ENCODE results near the gene DNASE2. TPM values are rescaled to one million over a fixed set of nuclear protein-coding genes. Genes with fewer than 3 reads are reported as not detected.

Gene DNASE2
- total and polyA plus RNA-seq, 2 donors (not counting 1 experiment from before 2014, with no cell fraction given): 25.1 to 26.6 TPM

- Histone ChIP-seq H3K27me3 (ENCODE audit: control insufficient read depth, insufficient read depth, low read length) (peaks cover 20% of the 10 kb centered on the region), H3K36me3 (ENCODE audit: control insufficient read depth, insufficient read depth, low read length) (no peaks in the 10 kb centered on the region), H3K4me2 (ENCODE audit: extremely low read depth, insufficient read depth, low read length) (peak overlapping the region; percentile 25), H3K9ac (ENCODE audit: insufficient read depth, low read length) (no peak overlapping the region), H3K4me1 (ENCODE audit: control insufficient read depth, extremely low read depth, insufficient read depth, low read length) (peaks cover 3% of the 10 kb centered on the region), H3K27ac (ENCODE audit: insufficient read depth, low read length) (no peak overlapping the region), H2AFZ (ENCODE audit: low read length) (no peak overlapping the region), H3K9me3 (ENCODE audit: control insufficient read depth, insufficient read depth, low read depth, low read length) (no peaks in the 10 kb centered on the region), H3K79me2 (ENCODE audit: control insufficient read depth, insufficient read depth, low read length) (no peaks in the 10 kb centered on the region), H4K20me1 (ENCODE audit: control insufficient read depth, extremely low read depth, insufficient read depth, low read length) (no peaks in the 10 kb centered on the region), H3K4me3 (replicated peaks in 1 of 4; ENCODE audit: control extremely low read depth in 1 of 4, insufficient read depth in 1 of 4, low read depth in 3 of 4, low read length in 4 of 4) (peak overlapping the region in 1 of 4 experiments; percentile 36)
- DNase-seq (ENCODE audit: low read depth in 2 of 2): peak in 1 of 2 donors; percentile 2
- TF ChIP-seq CTCF (conservative IDR thresholded peaks at IDR 0.05 in 1 of 2, IDR thresholded peaks at IDR 0.05 in 1 of 2; ENCODE audit: low read depth in 1 of 2, low read length in 2 of 2) (no peak), EZH2 (IDR thresholded peaks at IDR 0.05; ENCODE audit: low read length, missing control alignments) (no peak)
Observed at GRCh38 chr19:12885749-12886650, 4.8 kb upstream of the DNASE2 start.

GRCh38 chr19:12884926-12885748 lies 3.9 kb upstream of the DNASE2 start:
- Histone ChIP-seq H3K79me2 (ENCODE audit: control insufficient read depth, insufficient read depth, low read length) (no peaks in the 10 kb centered on the region), H4K20me1 (ENCODE audit: control insufficient read depth, extremely low read depth, insufficient read depth, low read length) (no peaks in the 10 kb centered on the region), H3K9ac (ENCODE audit: insufficient read depth, low read length) (no peak overlapping the region), H3K27ac (ENCODE audit: insufficient read depth, low read length) (no peak overlapping the region), H3K36me3 (ENCODE audit: control insufficient read depth, insufficient read depth, low read length) (no peaks in the 10 kb centered on the region), H3K4me3 (replicated peaks in 1 of 4; ENCODE audit: control extremely low read depth in 1 of 4, insufficient read depth in 1 of 4, low read depth in 3 of 4, low read length in 4 of 4) (peak overlapping the region in 1 of 4 experiments; percentile 36), H3K9me3 (ENCODE audit: control insufficient read depth, insufficient read depth, low read depth, low read length) (no peaks in the 10 kb centered on the region), H3K27me3 (ENCODE audit: control insufficient read depth, insufficient read depth, low read length) (peaks cover 20% of the 10 kb centered on the region), H3K4me2 (ENCODE audit: extremely low read depth, insufficient read depth, low read length) (peak overlapping the region; percentile 25), H3K4me1 (ENCODE audit: control insufficient read depth, extremely low read depth, insufficient read depth, low read length) (no peaks in the 10 kb centered on the region), H2AFZ (ENCODE audit: low read length) (no peak overlapping the region)
- DNase-seq (ENCODE audit: low read depth in 2 of 2): peak; percentile 43 to 46
- no peak for TF ChIP-seq EZH2 (IDR thresholded peaks at IDR 0.05; ENCODE audit: low read length, missing control alignments)
- TF ChIP-seq CTCF (conservative IDR thresholded peaks at IDR 0.05 in 1 of 2, IDR thresholded peaks at IDR 0.05 in 1 of 2; ENCODE audit: low read depth in 1 of 2, low read length in 2 of 2): peak; percentile 45 to 48

- Histone ChIP-seq H2AFZ (ENCODE audit: low read length) (no peak overlapping the region), H3K27ac (ENCODE audit: insufficient read depth, low read length) (no peak overlapping the region), H3K4me2 (ENCODE audit: extremely low read depth, insufficient read depth, low read length) (no peak overlapping the region), H3K4me3 (replicated peaks in 1 of 4; ENCODE audit: control extremely low read depth in 1 of 4, insufficient read depth in 1 of 4, low read depth in 3 of 4, low read length in 4 of 4) (no peak overlapping the region), H3K27me3 (ENCODE audit: control insufficient read depth, insufficient read depth, low read length) (peaks cover 20% of the 10 kb centered on the region), H4K20me1 (ENCODE audit: control insufficient read depth, extremely low read depth, insufficient read depth, low read length) (no peaks in the 10 kb centered on the region), H3K9me3 (ENCODE audit: control insufficient read depth, insufficient read depth, low read depth, low read length) (no peaks in the 10 kb centered on the region), H3K9ac (ENCODE audit: insufficient read depth, low read length) (no peak overlapping the region), H3K79me2 (ENCODE audit: control insufficient read depth, insufficient read depth, low read length) (no peaks in the 10 kb centered on the region), H3K36me3 (ENCODE audit: control insufficient read depth, insufficient read depth, low read length) (no peaks in the 10 kb centered on the region), H3K4me1 (ENCODE audit: control insufficient read depth, extremely low read depth, insufficient read depth, low read length) (no peaks in the 10 kb centered on the region)
- DNase-seq (ENCODE audit: low read depth in 2 of 2): no peak
- TF ChIP-seq CTCF (conservative IDR thresholded peaks at IDR 0.05 in 1 of 2, IDR thresholded peaks at IDR 0.05 in 1 of 2; ENCODE audit: low read depth in 1 of 2, low read length in 2 of 2): no peak
Observed at GRCh38 chr19:12884627-12884925, 3.3 kb upstream of the DNASE2 start.
